NAMALWA (cell line): ENCODE results near the gene OR6K3.
"Not testable (repeated sequence)": the region's sequence is repeated elsewhere in the genome, so short reads cannot be mapped to it uniquely, and the experiment has no call there.

Source experiments
- DNase-seq: peaks from one replicate; pipeline ENCODE4 v3.0.0-alpha.2; 2015; ENCODE audit warnings: low spot score

The OR6K3 gene, protein sequence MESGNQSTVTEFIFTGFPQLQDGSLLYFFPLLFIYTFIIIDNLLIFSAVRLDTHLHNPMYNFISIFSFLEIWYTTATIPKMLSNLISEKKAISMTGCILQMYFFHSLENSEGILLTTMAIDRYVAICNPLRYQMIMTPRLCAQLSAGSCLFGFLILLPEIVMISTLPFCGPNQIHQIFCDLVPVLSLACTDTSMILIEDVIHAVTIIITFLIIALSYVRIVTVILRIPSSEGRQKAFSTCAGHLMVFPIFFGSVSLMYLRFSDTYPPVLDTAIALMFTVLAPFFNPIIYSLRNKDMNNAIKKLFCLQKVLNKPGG

DNA sequence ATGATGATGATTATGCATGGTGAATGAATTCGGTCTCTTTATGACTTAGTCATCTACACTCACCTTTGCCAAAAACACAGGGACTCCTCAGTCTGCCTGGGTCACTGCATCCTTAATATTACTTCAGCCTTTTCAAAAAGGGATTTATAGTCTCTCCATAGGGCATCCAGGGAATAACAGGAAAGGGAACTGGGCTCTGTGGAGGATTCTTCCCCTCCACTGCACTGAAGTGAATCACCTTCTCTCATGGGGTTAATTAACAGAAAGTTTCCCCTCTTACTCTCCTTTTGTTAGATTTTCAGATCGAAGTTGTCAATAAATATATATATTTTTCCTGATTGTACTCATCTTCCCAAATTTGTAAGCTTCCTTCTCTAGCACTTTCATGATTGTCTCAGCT, at the start of gene OR6K3:
TSS of gene OR6K3 (minus strand) at position 101 of the 400 bp plus-strand sequence. CDS start 2,605 bp downstream, outside the sequence.
- no peak for DNase-seq

DNA sequence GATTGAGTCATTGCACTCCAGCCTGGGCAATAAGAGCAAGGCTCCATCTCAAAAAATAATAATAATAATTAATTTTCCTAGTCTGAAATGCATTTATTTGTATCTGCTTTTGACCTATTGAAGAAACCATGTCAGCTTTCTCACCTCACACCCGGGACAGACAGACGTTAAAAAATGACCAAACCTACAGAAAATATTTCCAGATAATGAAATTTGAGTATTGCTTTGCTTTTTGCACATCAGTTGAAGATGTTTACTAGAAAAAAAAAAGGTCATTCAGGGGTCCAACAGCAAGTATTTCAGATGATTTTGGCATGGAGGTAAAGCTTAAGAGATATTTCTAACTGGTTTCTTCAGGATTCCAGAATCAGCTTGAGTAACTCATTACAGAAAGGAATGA, 33.9 kb upstream of the OR6K3 start, which contains the start of gene OR6K6:
TSS of gene OR6K6 (plus strand) at position 301 of the 400 bp plus-strand sequence. CDS start 168 bp downstream, outside the sequence.
- DNase-seq = no peak

DNA sequence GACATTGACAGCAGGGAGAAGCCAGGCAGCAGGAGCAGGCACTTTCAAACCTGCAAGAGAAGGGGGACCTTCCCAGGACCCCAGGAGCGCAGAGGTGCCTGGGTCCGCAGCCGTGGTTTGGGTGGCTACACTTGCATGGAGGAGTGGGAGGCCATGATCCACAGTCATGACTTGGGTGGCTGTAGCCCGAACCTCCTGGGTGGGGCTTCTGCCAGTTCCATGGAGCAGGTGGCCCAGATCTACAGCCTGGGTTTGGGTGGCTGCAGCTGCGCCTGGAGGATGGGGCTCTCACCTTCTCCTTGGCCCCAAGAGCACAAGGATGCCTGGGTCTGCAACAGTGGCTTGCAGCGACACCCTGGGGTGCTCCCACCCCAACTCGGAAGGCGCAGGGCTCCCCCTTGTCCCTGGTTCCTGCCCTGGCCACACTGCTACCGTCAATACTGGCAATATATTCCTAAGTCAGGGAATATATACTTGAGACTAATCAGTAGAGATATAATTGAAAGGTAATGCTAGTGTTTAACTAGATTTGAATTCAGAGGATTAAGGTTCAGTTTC, 31.7 kb upstream of the OR6K3 start:
- DNase-seq = no peak

DNA sequence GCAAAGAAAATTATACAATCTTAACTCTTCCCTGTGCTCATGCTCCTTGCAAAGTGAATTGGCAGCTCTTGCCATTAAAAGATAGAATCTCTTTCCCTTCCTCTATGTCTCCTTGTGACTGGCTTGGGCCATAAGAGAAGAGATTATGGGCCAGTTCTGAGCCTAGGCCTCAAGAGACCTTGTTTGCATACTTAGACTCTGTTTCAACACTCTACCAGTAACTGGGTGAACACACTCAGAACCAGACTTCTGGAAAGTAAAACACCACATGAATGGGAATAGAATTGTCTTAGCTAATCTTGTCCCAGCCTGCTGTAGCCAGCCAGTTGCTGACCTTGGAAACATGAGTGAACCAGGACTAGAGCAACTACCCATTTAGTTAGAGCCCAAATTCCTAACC, 15.3 kb upstream of the OR6K3 start:
- no peak for DNase-seq

DNA sequence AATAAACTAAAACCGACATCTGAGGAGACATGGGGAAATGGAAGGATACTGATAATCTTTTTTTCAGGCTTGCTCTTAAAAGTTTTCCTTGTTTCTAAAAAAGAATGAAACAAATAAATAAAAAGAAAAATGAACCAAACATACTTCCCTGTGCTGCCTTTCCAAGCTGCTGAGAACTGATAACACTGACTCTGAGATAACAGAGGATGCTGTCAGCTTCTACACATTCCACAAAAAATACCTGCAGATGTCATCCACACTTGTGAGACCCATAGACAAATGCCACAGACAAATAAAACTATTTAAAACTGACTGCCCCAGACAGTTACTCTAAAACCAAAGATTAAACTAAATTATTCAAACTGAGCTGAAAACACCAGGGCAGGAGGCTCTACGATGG, 12.0 kb upstream of the OR6K3 start:
- no peak for DNase-seq

DNA sequence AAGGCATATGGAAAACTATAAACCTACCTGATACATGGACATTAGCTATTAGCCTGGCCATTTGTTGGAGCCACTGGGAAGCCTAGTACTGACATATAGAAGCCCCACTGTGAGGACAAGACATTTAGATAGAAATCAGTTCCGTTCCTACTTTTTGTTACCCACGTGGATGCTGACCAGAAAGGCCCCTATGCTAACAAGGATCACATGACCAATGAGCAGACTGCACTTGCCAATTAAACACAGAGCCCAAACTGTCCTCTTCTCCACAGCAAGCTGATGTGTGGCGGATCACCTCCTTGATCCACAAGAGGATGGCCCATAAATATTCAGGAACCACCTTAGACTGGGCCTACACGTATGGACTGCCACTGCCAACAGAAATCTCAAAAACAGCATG, 11.2 kb upstream of the OR6K3 start:
- no peak for DNase-seq

DNA sequence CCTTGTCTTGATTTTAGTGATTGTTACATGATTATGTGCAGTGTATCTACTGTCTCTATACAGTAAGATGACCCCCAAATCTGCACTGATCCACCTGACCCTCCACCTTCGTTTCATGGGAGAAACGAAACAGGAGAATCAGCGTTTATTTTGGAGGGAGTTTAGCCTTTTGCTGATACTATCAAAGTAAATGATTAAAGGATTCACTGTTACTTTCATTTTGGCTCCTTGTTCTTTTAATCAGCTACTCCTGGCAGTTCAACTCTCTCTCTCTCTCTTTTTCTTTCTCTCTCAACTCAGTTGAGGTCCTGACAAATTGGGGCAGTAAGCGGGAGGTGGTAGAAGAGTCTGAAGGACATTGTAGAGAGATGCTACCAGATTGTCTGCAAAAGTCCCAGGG, 9.9 kb upstream of the OR6K3 start:
- DNase-seq = no peak

DNA sequence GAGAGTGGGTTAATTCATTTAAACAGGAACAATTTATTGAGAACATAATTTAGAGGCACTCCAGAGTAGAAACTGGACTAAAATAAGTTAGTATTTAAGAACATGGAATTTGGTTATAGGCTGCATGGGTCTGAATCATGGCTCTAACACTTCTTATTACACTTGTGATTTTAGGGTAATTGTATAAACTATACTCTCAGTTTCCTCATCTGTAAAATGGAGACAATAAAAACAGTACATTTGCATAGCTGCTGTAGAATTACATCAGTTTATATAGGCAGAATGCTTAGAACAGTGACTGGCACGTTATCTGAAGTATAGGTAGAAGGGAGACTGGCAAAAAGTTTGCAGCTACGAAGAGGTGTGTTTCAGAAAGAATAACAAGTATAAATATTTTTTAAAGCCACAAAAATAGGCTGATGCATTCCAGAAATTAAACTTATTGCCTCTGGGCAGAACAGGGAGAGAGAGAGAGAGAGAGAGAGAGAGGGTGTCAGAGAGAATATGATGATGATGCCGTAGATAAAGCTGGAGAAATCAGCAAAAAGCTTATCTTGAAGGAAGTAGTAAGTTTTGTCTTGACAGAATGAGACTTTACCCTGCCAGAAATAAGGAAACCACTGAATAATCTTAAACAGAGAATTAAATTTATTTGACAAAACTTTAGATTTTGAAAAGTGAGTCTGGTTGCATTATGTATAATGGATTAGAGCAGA, 8.1 kb upstream of the OR6K3 start:
- DNase-seq = no peak

DNA sequence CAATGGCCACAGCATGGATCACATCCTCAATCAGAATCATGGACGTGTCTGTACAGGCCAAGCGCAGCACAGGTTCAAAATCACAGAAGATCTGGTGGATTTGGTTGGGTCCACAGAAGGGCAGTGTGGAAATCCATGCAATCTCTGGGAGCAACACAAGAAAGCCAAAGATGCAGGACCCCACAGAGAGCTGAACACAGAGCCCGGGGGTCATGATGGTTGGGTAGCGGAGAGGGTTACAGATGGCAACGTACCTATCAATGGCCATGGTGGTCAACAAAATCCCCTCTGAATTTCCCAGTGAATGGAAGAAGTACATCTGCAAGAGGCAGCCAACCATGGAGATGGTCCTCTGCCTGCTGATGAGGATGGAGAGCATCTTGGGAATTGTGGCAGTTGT, 3.9 kb upstream of the OR6K3 start:
- DNase-seq = no peak

DNA sequence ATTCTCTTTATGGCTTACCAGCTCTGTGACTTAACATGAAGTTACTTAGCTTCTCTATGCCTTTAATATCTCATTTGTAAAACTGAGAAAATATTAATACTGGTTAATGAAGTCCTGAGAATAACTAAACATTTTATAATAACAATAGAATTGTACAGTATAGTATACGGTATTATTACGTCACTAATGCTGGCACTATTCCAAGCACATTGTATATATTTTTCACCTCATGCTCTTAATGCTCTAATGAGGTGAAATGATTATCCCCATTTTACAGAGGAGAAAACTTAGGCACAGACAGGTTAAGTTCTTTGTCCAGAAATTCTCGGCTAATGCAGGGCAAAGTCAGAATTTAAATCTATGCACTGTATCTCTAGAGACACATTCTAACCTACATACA, 856 bp downstream of the OR6K3 start:
- no peak for DNase-seq

DNA sequence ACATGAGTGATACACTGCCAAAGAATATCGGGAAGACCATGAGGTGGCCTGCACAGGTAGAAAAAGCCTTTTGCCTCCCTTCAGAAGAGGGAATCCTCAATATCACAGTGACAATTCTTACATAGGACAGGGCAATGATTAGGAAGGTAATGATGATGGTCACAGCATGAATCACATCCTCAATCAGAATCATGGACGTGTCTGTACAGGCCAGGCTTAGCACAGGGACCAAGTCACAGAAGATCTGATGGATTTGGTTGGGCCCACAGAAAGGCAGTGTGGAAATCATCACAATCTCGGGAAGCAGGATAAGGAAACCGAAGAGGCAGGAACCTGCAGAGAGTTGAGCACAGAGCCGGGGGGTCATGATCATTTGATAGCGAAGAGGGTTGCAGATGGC, 3.2 kb downstream of the OR6K3 start:
- DNase-seq = no peak

DNA sequence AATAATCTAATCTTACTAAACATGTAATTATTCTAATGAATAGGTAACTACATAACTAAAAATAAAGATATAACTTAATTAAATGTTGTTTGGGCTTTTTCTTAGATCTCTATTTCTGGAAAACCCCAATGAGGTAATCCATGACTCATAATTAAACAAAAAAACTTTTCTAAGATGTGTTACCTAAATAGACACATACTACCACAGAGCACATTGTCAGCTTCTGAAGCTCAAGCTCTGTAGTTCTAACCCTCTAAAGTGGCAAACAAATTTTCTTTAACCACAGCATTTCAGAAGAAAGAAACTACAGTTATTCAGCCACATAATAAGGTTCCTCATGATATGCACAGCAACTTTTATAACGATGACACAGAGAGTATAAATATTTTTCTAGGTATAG, 4.2 kb downstream of the OR6K3 start:
- no peak for DNase-seq

DNA sequence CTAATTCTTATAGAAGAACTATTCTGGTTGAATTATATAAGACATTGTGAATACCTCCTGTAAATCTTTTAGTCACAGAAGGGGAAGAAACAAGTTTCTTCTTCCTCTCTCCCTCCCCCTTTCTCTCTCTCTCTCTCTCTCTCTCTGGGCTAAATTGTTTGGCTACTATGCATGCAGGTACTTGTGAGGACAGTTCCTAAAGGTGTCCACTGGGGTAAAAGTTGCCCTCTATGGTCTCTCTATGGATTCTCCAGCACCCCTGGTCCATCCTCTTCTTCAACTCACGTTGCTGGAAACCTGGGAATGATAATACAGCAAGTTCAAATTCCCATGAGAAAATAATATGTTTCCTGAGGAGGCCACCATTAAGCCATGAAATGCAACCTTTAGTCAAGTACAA, 5.8 kb downstream of the OR6K3 start:
- DNase-seq = no peak

DNA sequence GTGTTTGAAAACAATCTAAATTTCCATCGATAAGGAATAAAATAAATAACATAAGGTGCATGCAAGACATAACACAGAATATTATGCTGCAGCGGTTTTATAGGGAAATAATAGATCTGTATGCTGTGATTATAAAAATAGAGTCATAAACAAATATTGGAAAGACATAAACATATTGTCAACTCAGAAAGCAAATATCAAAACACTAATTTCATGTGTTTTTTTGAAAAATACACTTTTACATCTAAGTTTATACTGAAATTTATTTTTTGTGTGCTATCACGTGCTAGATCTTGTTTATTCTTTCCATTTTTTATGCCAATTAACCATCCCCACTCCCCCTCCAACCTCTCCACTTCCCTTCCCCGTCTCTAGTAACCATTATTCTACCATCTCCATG, 9.4 kb downstream of the OR6K3 start:
- no peak for DNase-seq

DNA sequence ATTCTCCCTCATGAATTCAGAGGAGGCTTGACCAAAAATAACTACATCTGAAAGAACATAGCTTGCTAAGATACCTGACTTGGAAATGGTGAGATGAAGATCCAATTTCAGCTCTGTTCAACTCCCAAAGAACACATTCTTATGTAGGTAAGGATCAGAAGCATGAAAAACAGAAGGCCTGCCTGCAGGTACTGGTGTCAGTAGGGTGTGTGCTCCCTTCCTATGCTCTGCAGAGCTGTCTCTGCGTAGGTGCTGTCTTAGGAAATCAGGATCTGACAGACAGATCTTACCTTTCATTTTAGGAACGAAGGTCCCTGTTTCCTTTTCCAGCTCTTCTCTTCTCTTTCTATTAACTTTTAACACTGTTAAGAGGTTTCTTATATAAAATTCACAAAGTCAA, 14.4 kb downstream of the OR6K3 start:
- DNase-seq = no peak

DNA sequence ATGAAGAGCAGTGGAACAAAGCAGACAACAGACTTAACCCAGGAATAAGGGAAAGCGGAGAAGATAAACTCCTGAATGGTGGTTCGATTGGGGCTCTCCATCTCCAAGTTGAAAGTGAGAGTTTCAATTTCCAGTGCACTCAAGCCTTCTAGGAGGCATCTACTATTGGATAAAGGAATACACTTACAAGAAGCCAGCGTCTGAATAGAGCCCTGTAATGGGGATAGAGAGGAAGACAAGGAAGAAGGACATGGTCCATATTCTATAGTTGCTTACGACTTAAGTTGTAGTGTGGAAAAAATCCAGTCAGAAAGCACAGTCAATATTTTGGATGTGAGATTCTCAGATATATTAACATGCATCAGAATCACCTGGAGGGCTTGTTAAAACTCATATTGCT, 20.0 kb downstream of the OR6K3 start, which contains the start of gene OR6K2:
TSS of gene OR6K2 (minus strand) at position 101 of the 400 bp plus-strand sequence. CDS start at position 101, 0 bp downstream.
- DNase-seq = no peak

DNA sequence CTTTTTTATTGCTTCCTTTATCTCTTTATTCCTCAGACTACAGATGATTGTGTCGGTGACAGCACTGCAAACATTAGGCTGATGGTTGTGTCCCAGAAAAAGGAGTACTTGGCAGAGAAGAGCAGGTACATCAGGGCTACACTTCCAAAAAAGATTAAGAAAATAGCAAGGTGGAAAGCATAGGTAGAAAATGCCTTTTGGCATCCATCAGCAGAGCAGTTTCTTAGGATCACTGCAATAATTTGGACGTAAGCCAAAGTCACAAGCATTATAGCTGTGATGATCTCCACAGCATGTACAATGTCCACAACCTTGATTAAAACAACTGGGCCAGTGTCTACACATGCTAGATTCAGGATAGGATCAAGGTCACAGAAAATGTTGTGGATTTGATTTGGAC, 25.9 kb downstream of the OR6K3 start:
- no peak for DNase-seq

DNA sequence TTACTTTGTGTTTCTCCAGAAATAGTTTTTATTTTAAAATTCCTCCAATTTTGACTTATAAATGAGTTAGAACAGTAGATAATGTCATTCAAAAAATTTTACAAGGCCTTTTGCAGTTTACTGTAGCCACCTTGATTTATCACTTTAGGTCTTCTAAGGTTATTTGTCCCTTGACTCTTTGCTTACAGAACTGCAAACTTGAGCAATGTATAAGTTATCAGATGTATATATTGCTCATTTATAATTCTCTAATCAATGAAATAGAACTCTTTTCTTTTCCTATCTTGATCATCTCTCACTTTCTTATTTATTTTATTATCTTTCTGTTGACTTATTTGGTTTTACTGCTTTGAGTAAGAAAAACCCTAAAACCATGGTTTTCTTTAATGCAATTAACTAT, 28.2 kb downstream of the OR6K3 start:
- no peak for DNase-seq

DNA sequence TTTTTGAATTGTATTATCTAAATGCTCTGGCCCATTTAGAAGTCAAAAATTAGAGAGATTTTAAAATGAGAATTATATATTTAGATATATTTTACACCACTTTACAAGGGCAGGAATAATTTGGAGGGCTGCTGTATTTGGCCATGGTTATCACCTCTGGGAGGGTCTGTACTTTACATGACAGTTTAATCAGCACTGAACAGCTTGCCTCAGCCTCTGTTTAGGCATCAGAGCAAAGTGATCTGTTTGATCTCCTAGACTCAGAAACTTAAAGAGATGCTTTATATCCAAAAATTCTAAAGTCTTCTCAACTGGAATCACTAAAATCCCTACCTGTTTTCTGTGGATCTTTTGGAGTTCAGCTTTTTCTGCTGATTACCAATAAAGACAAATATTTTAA, 28.6 kb downstream of the OR6K3 start:
- DNase-seq = no peak

DNA sequence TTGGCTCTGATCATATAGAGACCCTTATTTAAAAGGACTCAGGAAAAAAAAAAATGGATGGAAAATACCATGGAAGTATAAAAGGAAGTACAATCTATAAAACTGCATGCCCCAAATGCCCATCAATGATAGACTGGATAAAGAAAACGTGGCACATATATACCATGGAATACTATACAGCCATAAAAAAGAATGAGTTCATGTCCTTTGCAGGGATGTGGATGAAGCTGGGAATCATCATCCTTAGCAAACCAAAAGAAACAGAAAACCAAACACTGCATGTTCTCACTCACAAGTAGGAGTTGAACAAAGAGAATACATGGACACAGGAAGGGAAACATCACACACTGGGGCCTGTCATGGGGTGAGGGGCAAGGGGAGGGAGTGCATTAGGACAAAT, 29.4 kb downstream of the OR6K3 start:
- DNase-seq = not testable (repeated sequence)

DNA sequence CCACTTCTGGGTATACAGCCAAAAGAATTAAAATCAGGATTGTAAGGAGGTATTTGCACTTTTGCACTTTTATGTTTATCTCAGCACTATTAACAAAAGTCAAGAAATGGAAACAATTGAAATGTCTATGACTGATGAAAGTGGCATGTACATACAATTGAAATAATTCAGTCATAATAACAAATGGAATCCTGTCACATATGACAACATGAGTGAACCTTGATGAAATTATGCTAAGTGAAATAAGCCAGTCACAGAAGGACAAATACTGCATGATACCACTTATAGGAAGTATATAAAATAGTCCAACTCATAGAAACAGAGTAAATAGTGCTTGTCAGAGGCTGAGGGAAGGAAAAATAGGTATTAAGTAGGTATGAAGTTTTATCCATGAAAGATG, 30.6 kb downstream of the OR6K3 start:
- no peak for DNase-seq

DNA sequence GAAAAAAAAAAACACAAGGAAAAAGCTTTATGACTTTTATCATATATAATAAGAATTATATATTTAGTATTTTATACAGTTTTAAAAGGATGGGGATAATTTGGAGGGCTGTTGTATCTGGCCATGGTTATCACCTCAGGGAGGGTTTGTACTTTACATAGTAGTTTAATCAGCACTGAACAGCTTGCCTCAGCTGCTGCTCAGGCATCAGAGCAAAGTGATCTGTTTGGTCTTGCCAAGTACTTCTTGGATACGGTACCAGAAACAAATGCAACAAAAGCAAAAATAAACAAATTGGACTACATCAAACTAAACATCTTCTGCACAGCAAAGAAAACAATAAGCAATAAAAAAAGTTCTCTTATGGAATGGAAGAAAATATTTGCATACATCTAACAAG, 31.4 kb downstream of the OR6K3 start:
- DNase-seq = no peak

DNA sequence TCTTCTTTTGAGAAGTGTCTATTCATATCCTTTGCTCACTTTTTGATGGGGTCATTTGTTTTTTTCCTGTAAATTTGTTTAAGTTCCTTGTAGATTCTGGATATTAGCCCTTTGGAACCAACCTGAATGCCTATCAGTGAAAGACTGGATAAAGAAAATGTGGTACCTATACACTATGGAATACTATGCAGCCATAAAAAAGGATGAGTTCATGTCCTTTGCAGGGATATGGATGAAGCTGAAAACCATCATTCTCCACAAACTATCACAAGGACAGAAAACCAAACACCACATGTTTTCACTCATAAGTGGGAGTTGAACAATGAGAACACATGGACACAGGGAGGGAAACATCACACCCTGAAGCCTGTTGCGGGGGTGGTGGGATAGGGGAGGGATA, 32.2 kb downstream of the OR6K3 start:
- not testable (repeated sequence) for DNase-seq
